ENCODE data around the gene GNGT2.

- TF ChIP-seq CTCF (conservative IDR thresholded peaks at IDR 0.05 in 1 of 2, IDR thresholded peaks at IDR 0.05 in 1 of 2; ENCODE audit: extremely low read depth in 1 of 2, insufficient read depth in 1 of 2, low read depth in 1 of 2, low read length in 2 of 2) = no peak
- no peak for TF ChIP-seq EZH2 (IDR thresholded peaks at IDR 0.05; ENCODE audit: borderline replicate concordance, low read length)
Observed at GRCh38 chr17:49196520-49196919, 13.9 kb downstream of the GNGT2 start.

Measured in mammary epithelial cell (primary cell).